ENCODE results near the gene C11orf65.

DNA sequence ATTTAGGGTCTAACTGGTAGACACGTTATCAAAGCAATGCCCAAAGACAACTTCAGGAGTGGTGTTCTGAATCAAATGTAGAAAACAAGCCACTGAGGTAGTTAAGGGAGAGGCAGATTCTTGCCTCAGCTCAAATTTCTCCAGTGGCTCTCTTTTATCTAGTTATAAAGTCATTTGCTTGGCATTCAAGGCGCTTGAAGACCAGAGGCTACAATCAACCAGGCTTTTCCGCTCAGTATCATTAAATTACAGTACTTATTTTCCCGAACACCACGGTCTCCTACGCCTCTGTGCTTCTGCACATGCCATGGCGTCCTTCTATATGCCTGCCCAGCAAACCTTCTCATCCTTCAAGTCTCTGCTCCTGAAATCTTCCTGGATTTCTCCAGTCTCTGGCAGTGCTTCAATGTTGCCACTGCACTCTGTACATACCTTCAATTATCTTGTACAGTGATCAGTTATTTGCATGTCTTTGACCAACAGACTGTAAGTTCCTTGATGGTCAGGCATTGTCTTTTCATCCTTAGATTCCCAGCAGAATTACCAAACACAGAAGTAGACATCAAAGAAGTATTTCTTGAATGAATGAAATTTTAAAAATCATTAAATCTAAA, 29.4 kb upstream of the C11orf65 start:
- TF ChIP-seq, protein P1, sequence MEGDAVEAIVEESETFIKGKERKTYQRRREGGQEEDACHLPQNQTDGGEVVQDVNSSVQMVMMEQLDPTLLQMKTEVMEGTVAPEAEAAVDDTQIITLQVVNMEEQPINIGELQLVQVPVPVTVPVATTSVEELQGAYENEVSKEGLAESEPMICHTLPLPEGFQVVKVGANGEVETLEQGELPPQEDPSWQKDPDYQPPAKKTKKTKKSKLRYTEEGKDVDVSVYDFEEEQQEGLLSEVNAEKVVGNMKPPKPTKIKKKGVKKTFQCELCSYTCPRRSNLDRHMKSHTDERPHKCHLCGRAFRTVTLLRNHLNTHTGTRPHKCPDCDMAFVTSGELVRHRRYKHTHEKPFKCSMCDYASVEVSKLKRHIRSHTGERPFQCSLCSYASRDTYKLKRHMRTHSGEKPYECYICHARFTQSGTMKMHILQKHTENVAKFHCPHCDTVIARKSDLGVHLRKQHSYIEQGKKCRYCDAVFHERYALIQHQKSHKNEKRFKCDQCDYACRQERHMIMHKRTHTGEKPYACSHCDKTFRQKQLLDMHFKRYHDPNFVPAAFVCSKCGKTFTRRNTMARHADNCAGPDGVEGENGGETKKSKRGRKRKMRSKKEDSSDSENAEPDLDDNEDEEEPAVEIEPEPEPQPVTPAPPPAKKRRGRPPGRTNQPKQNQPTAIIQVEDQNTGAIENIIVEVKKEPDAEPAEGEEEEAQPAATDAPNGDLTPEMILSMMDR (IDR thresholded peaks at IDR 0.05; ENCODE audit: insufficient read depth, low read depth, low read length) = no peak
- TF ChIP-seq EZH2 (IDR thresholded peaks at IDR 0.05; ENCODE audit: insufficient read depth, low read length) = no peak
